Stimulated activated CD8-positive, alpha-beta memory T cell treated with anti-CD3 and anti-CD28 coated beads, Interleukin-2, amount 100 ng/mL, for 1 hour (primary cell): Measurements from ENCODE around the gene SSX4.
"Not testable (repeated sequence)": the region's sequence is repeated elsewhere in the genome, so short reads cannot be mapped to it uniquely, and the experiment has no call there.

Source experiments
- DNase-seq, 2 donors: peaks; one replicate each; pipeline ENCODE4 v3.0.0-alpha.2; 2020; ENCODE audit warnings: low read depth in 2 of 2

Gene SSX4

GRCh38 chrX:48383239-48383638, at the start of gene SSX4:
Gene SSX4 (plus strand): TSS chrX:48383539. CDS start chrX:48384054, 515 bp downstream.
- not testable (repeated sequence) for DNase-seq

- not testable (repeated sequence) for DNase-seq
These were observed 37.3 kb upstream of the SSX4 start for GRCh38 chrX:48346059-48346458.

GRCh38 chrX:48356315-48357094, 26.8 kb upstream of the SSX4 start, which contains the start of gene SSX3:
Gene SSX3 (minus strand): TSS chrX:48356703. CDS start chrX:48355249, 1,454 bp downstream.
- DNase-seq = not testable (repeated sequence)

GRCh38 chrX:48357681-48358080, 25.7 kb upstream of the SSX4 start:
- DNase-seq = no peak

- DNase-seq = not testable (repeated sequence)
These were observed 24.1 kb upstream of the SSX4 start for GRCh38 chrX:48359281-48359680.

GRCh38 chrX:48367717-48368408, 15.5 kb upstream of the SSX4 start:
- DNase-seq = not testable (repeated sequence)

- not testable (repeated sequence) for DNase-seq
These were observed 12.9 kb upstream of the SSX4 start for GRCh38 chrX:48370408-48370807.

- not testable (repeated sequence) for DNase-seq
These were observed 13.6 kb downstream of the SSX4 start for GRCh38 chrX:48396931-48397330.

- not testable (repeated sequence) for DNase-seq
These were observed 14.5 kb downstream of the SSX4 start for GRCh38 chrX:48397825-48398224.

GRCh38 chrX:48411860-48412259, 28.5 kb downstream of the SSX4 start, which contains the start of gene SSX4B:
Gene SSX4B (minus strand): TSS chrX:48411960. CDS start chrX:48411372, 588 bp downstream.
- DNase-seq = not testable (repeated sequence)

- DNase-seq = not testable (repeated sequence)
These were observed 43.8 kb downstream of the SSX4 start for GRCh38 chrX:48427027-48427716.

GRCh38 chrX:48429606-48430005, 46.3 kb downstream of the SSX4 start:
- not testable (repeated sequence) for DNase-seq

- DNase-seq = not testable (repeated sequence)
These were observed 46.8 kb downstream of the SSX4 start for GRCh38 chrX:48430166-48430565.

- DNase-seq = not testable (repeated sequence)
These were observed 50.4 kb downstream of the SSX4 start for GRCh38 chrX:48433713-48434112.
